ENCODE results near the gene AKNA.

AKNA gene

GRCh38 chr9:114361542-114361941 lies 26.2 kb downstream of the AKNA start:
- H3K4me3 ChIP-seq: no peak overlapping the region
- no peak overlapping the region for H3K27ac ChIP-seq
- no peak for DNase-seq (ENCODE audit: low spot score)
- no peak for TF ChIP-seq CTCF (IDR thresholded peaks at IDR 0.05)

- Histone ChIP-seq H3K4me3 (no peak overlapping the region), H3K27ac (no peak overlapping the region)
- no peak for DNase-seq (ENCODE audit: low spot score)
- no peak for TF ChIP-seq CTCF (IDR thresholded peaks at IDR 0.05)
These were observed 28.0 kb downstream of the AKNA start for GRCh38 chr9:114359801-114360200.

GRCh38 chr9:114357911-114358328 lies 29.9 kb downstream of the AKNA start:
- Histone ChIP-seq H3K4me3 (no peak overlapping the region), H3K27ac (no peak overlapping the region)
- TF ChIP-seq CTCF (IDR thresholded peaks at IDR 0.05): no peak
- DNase-seq (ENCODE audit: low spot score): no peak

GRCh38 chr9:114357360-114357759 lies 30.4 kb downstream of the AKNA start:
- no peak overlapping the region for H3K4me3 ChIP-seq
- no peak for DNase-seq (ENCODE audit: low spot score)
- no peak for TF ChIP-seq CTCF (IDR thresholded peaks at IDR 0.05)
- H3K27ac ChIP-seq: no peak overlapping the region

GRCh38 chr9:114356792-114357191 lies 31.0 kb downstream of the AKNA start:
- Histone ChIP-seq H3K4me3 (no peak overlapping the region), H3K27ac (no peak overlapping the region)
- TF ChIP-seq CTCF (IDR thresholded peaks at IDR 0.05): no peak
- DNase-seq (ENCODE audit: low spot score): no peak

- no peak for DNase-seq (ENCODE audit: low spot score)
- Histone ChIP-seq H3K4me3 (no peak overlapping the region), H3K27ac (no peak overlapping the region)
- TF ChIP-seq CTCF (IDR thresholded peaks at IDR 0.05): no peak
These were observed 32.0 kb downstream of the AKNA start for GRCh38 chr9:114355821-114356220.

GRCh38 chr9:114351932-114352331 lies 35.9 kb downstream of the AKNA start:
- no peak for TF ChIP-seq CTCF (IDR thresholded peaks at IDR 0.05)
- no peak for DNase-seq (ENCODE audit: low spot score)
- no peak overlapping the region for H3K4me3 ChIP-seq
- no peak overlapping the region for H3K27ac ChIP-seq

Data from coronary artery (tissue), 2 donors.